SU-DHL-6 (cell line): ENCODE measurements around the gene RNASEL.

Source experiments
- H2AFZ ChIP-seq: fragments of 200-600 bp; sonication (generic); 2 replicates; pipeline ENCODE4 v1.6.1; 2014; ENCODE audit warnings: low read depth, mild to moderate bottlenecking, moderate library complexity, mixed read lengths, antibody characterized with exemption, low read length; ENCODE audit not compliant: severe bottlenecking
- H3F3A ChIP-seq: fragments of 200-600 bp; shearing (Covaris generic); 2 replicates; pipeline ENCODE4 v1.6.0; 2016; ENCODE audit warnings: antibody characterized with exemption, mild to moderate bottlenecking; ENCODE audit not compliant: insufficient read depth
- H3K27ac ChIP-seq: fragments of 200-600 bp; sonication (generic); 2 replicates; pipeline ENCODE4 v1.5.1; 2016; ENCODE audit warnings: low read depth, mild to moderate bottlenecking, low read length, moderate library complexity, mixed read lengths
- H3K27me3 ChIP-seq: fragments of 200-600 bp; sonication (generic), shearing (Covaris generic); 2 replicates; pipeline ENCODE4 v1.6.0; 2014; ENCODE audit warnings: mild to moderate bottlenecking, low read length
- H3K36me3 ChIP-seq: fragments of 200-600 bp; sonication (generic); 2 replicates; pipeline ENCODE4 v1.6.1; 2014; ENCODE audit warnings: mild to moderate bottlenecking, low read length, mixed read lengths
- H3K4me2 ChIP-seq: fragments of 300-600, 200-600 bp; shearing (Covaris generic), sonication (generic); 2 replicates; pipeline ENCODE4 v1.6.0; 2014; ENCODE audit warnings: low read length, low read depth, mild to moderate bottlenecking; ENCODE audit not compliant: poor library complexity, severe bottlenecking
- H3K4me3 ChIP-seq: fragments of 200-600 bp; sonication (generic); 2 replicates; pipeline ENCODE4 v1.5.1; 2014; ENCODE audit warnings: antibody characterized with exemption, low read length, mild to moderate bottlenecking, mixed read lengths; ENCODE audit not compliant: insufficient read depth, poor library complexity, severe bottlenecking
- H3K79me2 ChIP-seq: fragments of 200-600 bp; sonication (generic); 2 replicates; pipeline ENCODE4 v1.6.1; 2014; ENCODE audit warnings: mild to moderate bottlenecking, low read length, moderate library complexity; ENCODE audit not compliant: insufficient read depth
- H3K9ac ChIP-seq: fragments of 200-600 bp; sonication (generic); 2 replicates; pipeline ENCODE4 v1.7.0; 2014; ENCODE audit warnings: mild to moderate bottlenecking, low read length
- H3K9me2 ChIP-seq: fragments of 200-600 bp; sonication (generic); replicated peaks from 2 replicates; pipeline ENCODE4 v1.6.1; 2014; ENCODE audit warnings: low read length; ENCODE audit not compliant: insufficient read depth
- H3K9me3 ChIP-seq: fragments of 200-600 bp; sonication (generic); 2 replicates; pipeline ENCODE4 v1.6.1; 2014; ENCODE audit warnings: low read length, mixed read lengths; ENCODE audit not compliant: insufficient read depth
- H4K20me1 ChIP-seq: fragments of 200-600 bp; sonication (generic); 2 replicates; pipeline ENCODE4 v1.6.1; 2014; ENCODE audit warnings: low read depth, mild to moderate bottlenecking, antibody characterized with exemption, low read length, moderate library complexity, mixed read lengths
- EZH2phosphoT487 ChIP-seq: fragments of 200-600 bp; sonication (generic), shearing (Covaris generic); conservative IDR thresholded peaks from 2 replicates; pipeline ENCODE4 v1.6.1; 2018; ENCODE audit warnings: mild to moderate bottlenecking, antibody characterized with exemption, low read length, moderate library complexity, mixed read lengths
- TF ChIP-seq, protein P1 (sequence below): fragments of 200-600 bp; sonication (generic); IDR thresholded peaks from one replicate; pipeline ENCODE4 v1.5.1; 2017; ENCODE audit warnings: antibody characterized with exemption, mild to moderate bottlenecking, low read length, moderate library complexity; ENCODE audit not compliant: insufficient read depth, poor library complexity, severe bottlenecking

RNASEL gene

DNA sequence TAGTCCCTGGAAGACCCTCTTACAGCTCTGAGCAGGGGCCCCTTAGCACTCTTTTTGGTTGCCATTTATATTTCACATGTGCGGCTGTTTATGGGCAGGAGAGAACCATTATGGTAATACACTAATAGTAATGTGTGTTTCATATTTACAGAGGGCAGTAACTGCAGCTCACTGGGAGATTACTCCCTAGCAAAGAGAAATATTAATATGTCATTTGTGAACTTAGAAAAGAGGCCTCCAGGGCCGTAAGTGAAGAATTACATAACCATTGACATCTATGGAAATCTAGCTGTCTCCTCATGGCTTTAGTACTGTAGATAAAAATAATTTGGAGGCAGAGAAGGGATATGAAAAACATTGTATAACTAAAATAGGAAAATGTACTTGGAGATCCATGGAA, 38.6 kb upstream of the RNASEL start:
- no peak overlapping the region for H3K27ac ChIP-seq
- H3K27me3 ChIP-seq, result no peaks in the 10 kb centered on the region
- H3K4me2 ChIP-seq, result no peak overlapping the region
- H3K9me3 ChIP-seq, result no peaks in the 10 kb centered on the region
- H3K4me3 ChIP-seq, result no peak overlapping the region
- no peaks in the 10 kb centered on the region for H4K20me1 ChIP-seq
- no peak overlapping the region for H3K9ac ChIP-seq
- no peaks in the 10 kb centered on the region for H3F3A ChIP-seq
- H3K36me3 ChIP-seq, result no peaks in the 10 kb centered on the region
- H2AFZ ChIP-seq, result no peak overlapping the region
- H3K9me2 ChIP-seq, result no peaks in the 10 kb centered on the region
- TF ChIP-seq EZH2phosphoT487, result no peak
- TF ChIP-seq, protein P1, sequence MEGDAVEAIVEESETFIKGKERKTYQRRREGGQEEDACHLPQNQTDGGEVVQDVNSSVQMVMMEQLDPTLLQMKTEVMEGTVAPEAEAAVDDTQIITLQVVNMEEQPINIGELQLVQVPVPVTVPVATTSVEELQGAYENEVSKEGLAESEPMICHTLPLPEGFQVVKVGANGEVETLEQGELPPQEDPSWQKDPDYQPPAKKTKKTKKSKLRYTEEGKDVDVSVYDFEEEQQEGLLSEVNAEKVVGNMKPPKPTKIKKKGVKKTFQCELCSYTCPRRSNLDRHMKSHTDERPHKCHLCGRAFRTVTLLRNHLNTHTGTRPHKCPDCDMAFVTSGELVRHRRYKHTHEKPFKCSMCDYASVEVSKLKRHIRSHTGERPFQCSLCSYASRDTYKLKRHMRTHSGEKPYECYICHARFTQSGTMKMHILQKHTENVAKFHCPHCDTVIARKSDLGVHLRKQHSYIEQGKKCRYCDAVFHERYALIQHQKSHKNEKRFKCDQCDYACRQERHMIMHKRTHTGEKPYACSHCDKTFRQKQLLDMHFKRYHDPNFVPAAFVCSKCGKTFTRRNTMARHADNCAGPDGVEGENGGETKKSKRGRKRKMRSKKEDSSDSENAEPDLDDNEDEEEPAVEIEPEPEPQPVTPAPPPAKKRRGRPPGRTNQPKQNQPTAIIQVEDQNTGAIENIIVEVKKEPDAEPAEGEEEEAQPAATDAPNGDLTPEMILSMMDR, result no peak
- no peaks in the 10 kb centered on the region for H3K79me2 ChIP-seq

DNA sequence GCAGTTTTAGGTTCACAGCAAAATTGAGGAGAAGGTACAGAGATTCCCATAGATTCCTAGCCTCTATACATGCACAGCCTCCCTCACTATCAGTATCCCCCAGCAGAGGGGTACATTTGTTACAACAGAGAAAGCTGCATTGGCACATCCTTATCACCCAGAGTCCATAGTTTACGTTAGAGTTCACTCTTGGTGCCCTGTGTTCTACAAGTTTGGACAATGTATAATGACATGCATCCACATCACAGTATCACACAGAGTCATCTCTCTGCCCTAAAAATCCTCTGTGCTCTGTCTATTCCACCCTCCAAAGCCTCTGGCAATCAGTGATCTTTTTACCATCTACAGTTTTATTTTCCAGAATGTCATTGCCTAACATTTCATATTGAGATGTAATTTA, 37.5 kb upstream of the RNASEL start:
- Histone ChIP-seq H2AFZ (no peak overlapping the region), H3F3A (no peaks in the 10 kb centered on the region), H3K9me2 (no peaks in the 10 kb centered on the region), H3K27ac (no peak overlapping the region), H3K9me3 (no peaks in the 10 kb centered on the region), H3K79me2 (no peaks in the 10 kb centered on the region), H4K20me1 (no peaks in the 10 kb centered on the region), H3K4me2 (no peak overlapping the region), H3K4me3 (no peak overlapping the region), H3K9ac (no peak overlapping the region), H3K36me3 (no peaks in the 10 kb centered on the region), H3K27me3 (no peaks in the 10 kb centered on the region)
- TF ChIP-seq, protein P1, result no peak
- no peak for TF ChIP-seq EZH2phosphoT487

DNA sequence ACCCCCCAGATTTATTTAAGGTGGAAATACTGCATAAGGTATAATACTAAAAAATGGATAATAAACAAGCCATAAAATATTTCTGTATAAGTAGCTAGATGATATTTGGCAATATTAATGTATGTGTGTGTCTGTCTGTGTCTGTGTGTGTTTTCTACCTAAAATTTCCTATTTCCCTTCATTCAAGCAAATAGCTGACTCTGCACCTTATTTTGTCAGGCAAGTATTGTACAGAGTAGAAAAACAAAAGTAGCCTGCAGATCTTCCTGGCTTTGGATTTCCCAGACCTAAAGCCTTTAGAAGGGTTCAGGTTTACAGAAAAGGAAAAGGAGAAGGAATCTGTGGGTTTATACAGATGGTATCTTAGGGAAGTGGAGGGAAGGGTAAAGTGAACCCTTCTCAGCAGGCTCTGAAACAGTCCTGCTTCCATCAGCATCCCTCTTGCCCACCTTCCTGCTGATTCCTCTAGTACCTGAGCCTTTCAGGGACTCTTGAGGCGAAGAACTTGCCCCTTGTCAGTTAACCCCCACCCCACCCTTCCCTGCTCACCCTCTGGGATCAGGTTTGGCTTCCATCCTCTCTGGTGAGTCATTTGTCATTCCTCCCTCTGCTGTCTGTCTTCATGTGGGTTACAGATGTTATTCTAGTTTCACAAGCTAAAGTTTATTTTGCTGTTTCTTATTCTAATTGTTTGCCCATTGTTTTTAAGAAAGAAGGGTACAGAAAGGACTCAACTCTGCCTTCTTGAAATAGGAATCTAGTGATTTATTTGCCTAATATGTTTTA, 36.9 kb upstream of the RNASEL start:
- Histone ChIP-seq H3K36me3 (no peaks in the 10 kb centered on the region), H3K9ac (no peak overlapping the region), H3K27me3 (no peaks in the 10 kb centered on the region), H3K4me2 (no peak overlapping the region), H3K27ac (no peak overlapping the region), H2AFZ (no peak overlapping the region), H3K9me3 (no peaks in the 10 kb centered on the region), H3K79me2 (no peaks in the 10 kb centered on the region), H4K20me1 (no peaks in the 10 kb centered on the region), H3K4me3 (no peak overlapping the region), H3F3A (no peaks in the 10 kb centered on the region), H3K9me2 (no peaks in the 10 kb centered on the region)
- TF ChIP-seq, protein P1, result no peak
- TF ChIP-seq EZH2phosphoT487, result no peak
